HCT116 (cell line): Measurements from ENCODE around the gene KSR2. TPM values are rescaled to one million over a fixed set of nuclear protein-coding genes. Genes with fewer than 3 reads are reported as not detected.

Experiments used
- ATAC-seq: fragments of 200-7000 bp; cut with Tn5 transposase; 2 replicates; pipeline ENCODE4 v1.9.1; 2020; ENCODE audit warnings: mild to moderate bottlenecking, moderate library complexity
- BruUV-seq: library from RNA; stranded (reverse); fragments of 400-500 nt; replicated peaks from 2 replicates; lab custom pipeline; 2021; lab: Mats Ljungman, UMichigan
- CTCF ChIA-PET: fragments of 300-600 bp; sonication (Branson Sonifier 250); formaldehyde crosslinking; loops from one replicate; lab custom pipeline; 2021; ENCODE audit warnings: antibody characterized with exemption; lab: Charles Lee
- POLR2A ChIA-PET: fragments of 300-600, 350-600 bp; sonication (Branson Sonifier 250); formaldehyde crosslinking; loops from one replicate; lab custom pipeline; 2021; ENCODE audit warnings: antibody characterized with exemption; lab: Charles Lee
- RAD21 ChIA-PET, 2 experiments: fragments of 300-600 bp; sonication (Branson Sonifier 250); formaldehyde crosslinking; loops; one replicate each; lab custom pipeline; 2023; ENCODE audit warnings: low total read pairs in 2 of 2; ENCODE audit not compliant: uncharacterized antibody in 2 of 2, unreplicated experiment in 2 of 2, low non-redundant PET in 1 of 2; lab: Charles Lee
- DNase-seq: peaks from one replicate; pipeline ENCODE4 v3.0.0-alpha.2; 2010; ENCODE audit warnings: low read depth, low spot score
- H2AFZ ChIP-seq: fragments of 200-600 bp; shearing (Covaris generic), sonication (generic); 2 replicates; pipeline ENCODE4 v1.6.1; 2017; ENCODE audit warnings: low read depth, mixed run types, mixed read lengths, antibody characterized with exemption, low read length; ENCODE audit not compliant: poor library complexity, severe bottlenecking
- H3K27ac ChIP-seq: 2 replicates; pipeline ENCODE4 v1.5.1; 2012; ENCODE audit warnings: low read depth, low read length
- H3K27me3 ChIP-seq: fragments of 200-600 bp; sonication (generic); 2 replicates; pipeline ENCODE4 v1.6.1; 2016; ENCODE audit warnings: mixed run types, low read length, mixed read lengths; ENCODE audit not compliant: insufficient read depth
- H3K36me3 ChIP-seq, 2 experiments: fragments of 200-500 bp in 1 of 2; fragments of 200-600 bp in 1 of 2; sonication (Bioruptor generic) in 1 of 2; sonication (generic) in 1 of 2; 2 replicates each; pipeline versions ENCODE4 v1.5.1 to v1.6.1; 2014 to 2016; ENCODE audit warnings: low read length in 2 of 2, inconsistent platforms in 1 of 2, mixed read lengths in 1 of 2, mixed run types in 1 of 2; ENCODE audit not compliant: insufficient read depth in 2 of 2, control insufficient read depth in 1 of 2
- H3K4me1 ChIP-seq, 2 experiments: fragments of 200-600 bp in 1 of 2; sonication (generic) in 1 of 2; 2 replicates each; pipeline versions ENCODE4 v1.5.1 to v1.6.1; 2012 to 2017; ENCODE audit warnings: low read length in 2 of 2, inconsistent platforms in 1 of 2, mild to moderate bottlenecking in 1 of 2, mixed read lengths in 1 of 2, mixed run types in 1 of 2, moderate library complexity in 1 of 2; ENCODE audit not compliant: insufficient read depth in 2 of 2, control insufficient read depth in 1 of 2
- H3K4me2 ChIP-seq: fragments of 200-600 bp; sonication (generic); 2 replicates; pipeline ENCODE4 v1.6.1; 2017; ENCODE audit warnings: mixed run types, low read length, mixed read lengths
- H3K4me3 ChIP-seq, 2 experiments: fragments of 200-600 bp in 1 of 2; sonication (generic) in 1 of 2; replicated peaks in 1 of 2; 2 replicates each; pipeline ENCODE4 v1.5.1; 2011 to 2016; ENCODE audit warnings: low read length in 2 of 2, control low read depth in 1 of 2, low read depth in 1 of 2, mild to moderate bottlenecking in 1 of 2, mixed read lengths in 1 of 2, mixed run types in 1 of 2
- H3K79me2 ChIP-seq: fragments of 200-600 bp; sonication (generic); 2 replicates; pipeline ENCODE4 v1.6.1; 2017; ENCODE audit warnings: mild to moderate bottlenecking, mixed run types, low read length, moderate library complexity, mixed read lengths; ENCODE audit not compliant: insufficient read depth
- H3K9ac ChIP-seq: fragments of 200-600 bp; sonication (generic); 2 replicates; pipeline ENCODE4 v1.6.1; 2016; ENCODE audit warnings: low read length, mixed read lengths
- H3K9me2 ChIP-seq: fragments of 200-600 bp; sonication (generic), shearing (Covaris generic); 2 replicates; pipeline ENCODE4 v1.6.1; 2017; ENCODE audit warnings: mixed run types, mild to moderate bottlenecking, moderate library complexity; ENCODE audit not compliant: insufficient read depth
- H3K9me3 ChIP-seq, 2 experiments: fragments of 200-500 bp in 1 of 2; fragments of 200-600 bp in 1 of 2; sonication (Bioruptor generic) in 1 of 2; sonication (generic) in 1 of 2; 2 replicates each; pipeline ENCODE4 v1.6.1; 2014 to 2017; ENCODE audit warnings: low read length in 2 of 2, mixed read lengths in 2 of 2, inconsistent platforms in 1 of 2, low read depth in 1 of 2, mild to moderate bottlenecking in 1 of 2, mixed run types in 1 of 2, moderate library complexity in 1 of 2; ENCODE audit not compliant: control insufficient read depth in 1 of 2, insufficient read depth in 1 of 2
- H4K20me1 ChIP-seq: fragments of 200-600 bp; sonication (generic), shearing (Covaris generic); 2 replicates; pipeline ENCODE4 v1.6.1; 2017; ENCODE audit warnings: mixed run types, mild to moderate bottlenecking, moderate library complexity; ENCODE audit not compliant: insufficient read depth
- CTCF ChIP-seq, 3 experiments: fragments of 200-600 bp in 1 of 3; sonication (generic) in 1 of 3; IDR thresholded peaks in 2 of 3; conservative IDR thresholded peaks in 1 of 3; 2 replicates each; pipeline ENCODE4 v1.5.1; 2012 to 2017; ENCODE audit warnings: low read depth in 2 of 3, low read length in 2 of 3, antibody characterized with exemption in 1 of 3, borderline replicate concordance in 1 of 3, control low read depth in 1 of 3, mild to moderate bottlenecking in 1 of 3, mixed read lengths in 1 of 3, mixed run types in 1 of 3, moderate library complexity in 1 of 3; ENCODE audit not compliant: insufficient read depth in 1 of 3
- EZH2 ChIP-seq: fragments of 200-600 bp; sonication (generic); IDR thresholded peaks from 2 replicates; pipeline ENCODE4 v1.6.1; 2017; ENCODE audit warnings: antibody characterized with exemption, mixed run types
- FOSL1 ChIP-seq: IDR thresholded peaks from 2 replicates; pipeline ENCODE4 v1.6.1; 2012; ENCODE audit warnings: low read depth
- POLR2A ChIP-seq: IDR thresholded peaks from 2 replicates; pipeline ENCODE4 v1.7.0; 2011; ENCODE audit warnings: borderline replicate concordance; ENCODE audit not compliant: insufficient read depth, insufficient read length; ENCODE audit errors: extremely low read depth
- SIN3A ChIP-seq: IDR thresholded peaks from 2 replicates; pipeline ENCODE4 v1.6.1; 2012; ENCODE audit warnings: low read depth
- ZBTB33 ChIP-seq: IDR thresholded peaks from 2 replicates; pipeline ENCODE4 v1.6.1; 2011; ENCODE audit warnings: mild to moderate bottlenecking, low read length, moderate library complexity; ENCODE audit not compliant: insufficient replicate concordance; ENCODE audit errors: extremely low read depth
- ZNF274 ChIP-seq: fragments of 200-500 bp; sonication (Bioruptor generic); IDR thresholded peaks from 2 replicates; pipeline ENCODE4 v1.6.1; 2014; ENCODE audit warnings: mild to moderate bottlenecking, low read depth, low read length, inconsistent platforms
- intact Hi-C: fragments of 100-400 bp; cut with micrococcal nuclease; formaldehyde crosslinking; loops from 2 replicates; pipeline ENCODE4 v1.10.0; 2022
- total RNA-seq: library from RNA; stranded (reverse); gene quantifications from one replicate; pipeline ENCODE4 v1.2.1, GENCODE V29; 2021; ENCODE audit not compliant: unreplicated experiment

Gene KSR2
- total RNA-seq, 1 experiment from 2014 or later = 10.1 TPM

DNA sequence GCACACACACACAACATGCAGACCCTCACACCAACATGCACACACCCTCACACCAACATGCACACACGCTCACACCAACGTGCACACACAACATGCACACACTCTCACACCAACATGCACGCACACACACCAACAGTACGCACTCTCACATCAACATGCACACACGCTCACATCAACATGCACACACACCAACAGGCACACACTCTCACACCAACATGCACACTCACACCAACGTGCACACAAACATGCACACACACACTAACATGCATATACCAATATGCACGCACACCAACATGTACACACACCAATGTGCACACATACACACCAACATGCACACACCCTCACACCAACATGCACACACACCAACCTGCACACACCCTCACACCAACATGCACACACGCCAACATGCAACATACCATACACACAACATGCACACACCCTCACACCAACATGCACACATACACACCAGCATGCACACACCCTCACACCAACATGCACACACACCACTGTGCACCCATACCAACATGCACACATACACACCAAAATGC is 175.8 kb downstream of the KSR2 start:
- ChIA-PET POLR2A (no interaction called here), RAD21 (no interaction called here), CTCF (no interaction called here)
- intact Hi-C loops = no loop called here
- BruUV-seq = no TSS peak
- no peak for ATAC-seq
- Histone ChIP-seq H3K36me3 (no peaks in the 10 kb centered on the region), H3K4me2 (no peak overlapping the region), H3K4me1 (no peaks in the 10 kb centered on the region), H3K27me3 (no peaks in the 10 kb centered on the region), H4K20me1 (no peaks in the 10 kb centered on the region), H3K9me2 (no peaks in the 10 kb centered on the region), H3K9ac (no peak overlapping the region), H2AFZ (no peak overlapping the region), H3K79me2 (no peaks in the 10 kb centered on the region), H3K9me3 (peaks cover 0 to 8% of the 10 kb centered on the region in 2 experiments; a peak in 1 of 4 replicates), H3K27ac (no peak overlapping the region), H3K4me3 (no peak overlapping the region)
- TF ChIP-seq CTCF (IDR thresholded peaks at IDR 0.05 in 2 of 3, conservative IDR thresholded peaks at IDR 0.05 in 1 of 3; ENCODE audit: borderline replicate concordance in 1 of 3, insufficient read depth in 1 of 3, low read depth in 2 of 3, low read length in 2 of 3) (no peak), POLR2A (no peak), FOSL1 (no peak), EZH2 (no peak), SIN3A (no peak), ZNF274 (no peak), ZBTB33 (no peak)
- DNase-seq = no peak
